CD4-positive, alpha-beta T cell treated with Interleukin-4 for 4 hours (primary cell): ENCODE results near the gene HIVEP1.

Experiments used
- DNase-seq: peaks from one replicate; pipeline ENCODE4 v3.0.0-alpha.2; 2020

The HIVEP1 gene

GRCh38 chr6:12051861-12052368 lies 39.8 kb downstream of the HIVEP1 start:
- peak; percentile 78 for DNase-seq

DNA sequence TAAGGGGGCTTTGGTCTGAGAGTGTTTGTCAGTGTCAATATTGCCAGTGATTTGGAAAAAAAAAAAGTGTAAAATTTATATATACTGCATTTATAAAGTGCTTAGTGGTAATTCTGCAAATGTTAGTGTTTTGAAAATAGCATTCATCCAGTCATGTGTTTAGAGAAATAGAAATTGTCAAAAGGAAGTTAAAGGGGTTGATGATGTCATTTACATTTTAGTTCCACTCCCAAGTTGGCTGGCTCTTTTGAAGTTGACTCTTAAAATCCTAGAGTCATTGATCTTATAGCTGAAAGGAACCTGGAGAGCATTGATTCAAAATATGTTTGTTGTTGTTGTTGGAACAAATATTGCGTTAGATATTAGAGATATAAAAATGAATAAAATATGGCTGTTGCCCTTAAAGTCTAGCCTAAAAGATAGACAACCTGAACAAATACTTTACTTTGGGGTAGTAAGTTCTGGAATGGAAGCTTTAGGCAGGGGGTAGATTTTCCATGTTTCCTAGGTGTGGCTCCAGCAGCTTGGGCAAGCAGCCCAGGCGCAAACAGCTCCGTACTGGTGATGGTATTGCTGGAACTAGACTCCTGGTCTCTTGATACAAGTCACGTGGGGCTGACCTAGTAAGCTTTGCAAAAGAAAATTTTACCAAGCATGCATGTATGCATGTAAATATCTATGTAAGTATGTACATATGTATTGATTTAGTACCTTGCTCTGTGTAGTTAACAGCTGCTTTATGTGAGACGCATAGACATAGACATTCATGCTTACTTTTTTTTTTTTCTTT lies 46.3 kb downstream of the HIVEP1 start:
- DNase-seq: no peak

GRCh38 chr6:12060780-12061609 lies 48.9 kb downstream of the HIVEP1 start:
- peak; percentile 78 for DNase-seq

- no peak for DNase-seq
These were observed 50.5 kb downstream of the HIVEP1 start for GRCh38 chr6:12062605-12063004.

DNA sequence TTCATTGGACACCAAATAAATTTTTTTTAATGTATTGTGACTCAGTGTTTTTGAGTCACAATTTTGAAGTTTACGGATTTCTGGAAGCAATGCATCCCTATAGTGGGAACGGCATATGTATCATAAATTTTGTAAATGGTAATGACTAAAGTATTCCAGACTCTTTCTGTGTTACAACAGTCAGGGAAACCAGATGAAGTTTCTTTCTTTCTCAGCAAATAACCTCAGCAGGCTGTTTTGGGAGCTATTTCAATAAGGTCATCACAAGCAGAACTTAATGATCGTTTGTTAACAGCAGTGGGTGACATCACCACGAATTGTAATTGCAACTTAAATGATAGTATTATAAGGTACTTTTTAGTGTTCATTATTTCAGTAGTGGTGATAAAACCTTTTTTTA lies 52.0 kb downstream of the HIVEP1 start:
- DNase-seq: no peak

DNA sequence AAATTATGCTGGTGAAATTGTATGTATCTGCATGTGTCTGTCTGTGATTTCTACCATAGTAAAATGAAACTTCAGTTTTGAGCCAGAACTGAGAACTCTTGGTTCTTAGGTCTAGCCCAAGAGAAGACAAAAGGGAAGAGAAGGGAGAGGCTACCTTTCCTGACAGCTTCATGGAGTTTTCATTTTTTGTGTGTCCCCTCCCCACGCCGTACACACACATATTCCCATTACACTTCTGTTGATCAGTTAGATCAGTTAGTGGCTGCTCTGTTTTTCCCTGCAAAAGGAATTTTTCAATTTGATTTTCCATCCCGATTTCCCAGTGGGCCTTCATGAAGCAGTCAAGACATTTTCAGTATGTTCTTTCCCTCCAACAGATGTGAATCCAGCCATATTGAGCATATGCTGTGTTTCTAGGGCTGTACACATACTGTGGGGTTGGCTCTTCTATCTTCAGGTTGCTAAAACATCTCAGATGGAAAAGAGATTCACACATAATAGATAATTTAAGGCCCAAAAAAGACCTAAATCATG lies 52.5 kb downstream of the HIVEP1 start:
- DNase-seq: no peak

GRCh38 chr6:12065321-12066140 lies 53.4 kb downstream of the HIVEP1 start:
- DNase-seq: no peak

DNA sequence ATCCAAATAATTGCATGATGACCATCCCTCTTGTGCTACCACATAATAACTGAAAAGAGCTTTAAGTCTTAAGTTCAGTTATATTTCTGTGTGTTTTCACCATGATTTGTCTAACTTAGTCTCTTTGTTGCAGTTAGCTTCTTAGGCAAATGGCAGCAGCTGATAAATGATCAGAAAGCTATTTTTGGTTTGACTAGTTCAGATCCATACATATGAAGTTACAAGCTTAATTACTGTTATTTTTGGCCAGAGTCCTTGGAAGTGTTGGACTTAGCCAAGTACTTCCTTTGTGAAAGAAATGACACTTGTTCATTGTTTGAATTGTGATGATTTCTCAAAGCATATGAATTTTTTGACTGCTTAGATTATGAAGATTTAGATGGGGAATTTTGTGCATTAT lies 54.2 kb downstream of the HIVEP1 start:
- DNase-seq: no peak

GRCh38 chr6:12068899-12069557 lies 56.9 kb downstream of the HIVEP1 start:
- no peak for DNase-seq

DNA sequence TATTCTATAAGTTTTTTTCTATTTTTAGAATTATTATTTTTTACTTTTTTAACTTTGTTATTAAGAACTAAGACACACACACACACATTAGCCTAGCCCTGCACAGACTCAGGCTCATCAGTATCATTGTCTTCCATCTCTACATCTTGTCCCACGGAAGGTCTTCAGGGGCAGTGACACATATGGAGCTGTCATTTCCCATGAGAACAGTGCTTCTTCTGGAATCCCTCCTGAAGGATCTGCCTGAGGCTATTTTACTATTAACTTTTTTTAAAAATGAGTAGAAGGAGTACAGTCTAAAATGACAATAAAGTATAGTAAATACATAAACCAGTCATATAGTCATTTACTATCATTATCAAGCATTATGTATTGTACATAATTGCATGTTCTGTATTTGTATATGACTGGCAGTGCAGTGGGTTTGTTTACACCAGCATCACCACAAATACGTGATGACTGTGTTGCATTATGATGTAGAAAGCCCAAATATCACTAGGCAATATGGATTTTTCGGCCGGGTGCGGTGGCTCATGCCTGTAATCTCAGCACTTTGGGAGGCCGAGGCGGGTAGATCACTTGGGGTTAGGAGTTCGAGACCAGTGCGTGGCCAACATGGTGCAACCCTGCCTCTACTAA lies 57.9 kb downstream of the HIVEP1 start:
- DNase-seq: no peak

GRCh38 chr6:12071064-12071615 lies 59.0 kb downstream of the HIVEP1 start:
- no peak for DNase-seq

GRCh38 chr6:12075067-12075563 lies 63.0 kb downstream of the HIVEP1 start:
- DNase-seq: no peak

DNA sequence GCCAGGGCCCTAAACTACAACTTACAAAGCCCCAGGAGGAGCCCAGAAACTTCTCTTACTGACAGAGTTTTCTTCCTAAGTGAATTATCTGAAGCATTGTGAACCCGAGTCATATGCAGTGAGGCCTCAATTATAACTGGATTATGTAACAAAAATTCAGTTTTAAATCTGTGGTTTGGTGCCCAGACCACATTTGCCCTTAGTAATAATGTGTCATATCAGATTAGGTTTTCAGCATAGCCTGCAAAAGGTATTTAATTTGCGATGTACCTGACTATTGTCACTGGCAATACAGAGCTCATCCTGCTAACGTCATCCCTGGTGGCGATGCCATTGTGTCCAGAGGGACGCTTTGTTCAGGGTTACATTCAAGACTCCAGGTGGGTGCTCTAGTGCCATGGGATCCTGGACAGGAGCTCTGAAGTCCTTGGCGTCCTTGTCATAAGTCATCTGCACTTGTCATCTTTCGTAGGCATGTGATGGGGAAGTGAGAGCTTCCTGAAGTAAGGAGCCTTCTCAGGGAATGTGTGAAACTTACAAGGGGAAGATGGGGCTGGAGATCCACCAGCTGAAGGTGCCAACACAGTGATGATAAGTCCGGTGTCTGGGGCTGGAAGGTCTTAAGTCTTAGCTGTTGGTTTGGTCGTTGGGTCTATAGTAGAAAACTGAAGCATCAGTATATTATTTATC lies 65.1 kb downstream of the HIVEP1 start:
- no peak for DNase-seq

- no peak for DNase-seq
These were observed 65.9 kb downstream of the HIVEP1 start for GRCh38 chr6:12078014-12078413.

- DNase-seq: no peak
These were observed 69.7 kb downstream of the HIVEP1 start for GRCh38 chr6:12081771-12082170.

- no peak for DNase-seq
These were observed 70.3 kb downstream of the HIVEP1 start for GRCh38 chr6:12082368-12082767.

GRCh38 chr6:12083302-12083701 lies 71.2 kb downstream of the HIVEP1 start:
- no peak for DNase-seq

- DNase-seq: no peak
These were observed 71.7 kb downstream of the HIVEP1 start for GRCh38 chr6:12083763-12084162.

- no peak for DNase-seq
These were observed 72.6 kb downstream of the HIVEP1 start for GRCh38 chr6:12084681-12085080.

DNA sequence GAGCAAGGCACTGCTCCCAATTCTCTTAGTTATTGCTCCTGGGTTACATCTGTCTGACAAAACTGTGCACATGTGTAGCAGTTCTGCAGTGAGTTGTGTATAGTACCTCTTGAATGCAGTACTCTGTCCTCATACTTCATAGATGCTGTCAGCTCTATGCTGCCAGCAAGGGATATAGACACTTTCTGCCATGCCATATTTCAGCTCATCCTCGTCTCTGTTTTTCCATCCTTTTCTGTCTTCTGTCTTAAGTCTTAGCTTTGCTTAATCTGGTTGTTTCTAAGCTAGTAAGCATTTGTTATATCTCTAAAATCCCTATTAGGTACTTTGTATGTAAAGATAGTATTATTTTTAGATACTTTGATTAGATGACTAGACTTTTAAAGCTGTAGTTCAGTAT lies 76.4 kb downstream of the HIVEP1 start:
- no peak for DNase-seq

DNA sequence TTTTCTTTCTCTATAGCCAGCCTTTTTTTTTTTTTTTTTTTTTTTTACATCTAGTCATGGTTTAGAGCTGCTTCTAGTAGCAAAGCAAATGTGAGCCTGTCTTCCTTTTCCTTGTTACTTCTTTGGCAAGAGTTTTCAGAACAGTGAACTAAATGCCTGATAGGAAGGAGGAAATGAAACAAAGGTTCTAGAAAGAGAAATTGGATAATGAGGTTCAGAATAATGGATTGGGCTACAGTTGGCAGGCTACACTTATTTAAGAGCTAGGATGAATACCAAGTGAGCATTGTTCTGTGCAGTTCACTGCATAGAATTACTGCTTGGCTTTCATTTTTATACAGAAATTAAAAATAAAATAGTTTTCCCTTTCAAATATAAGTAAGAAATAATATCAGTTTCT lies 78.6 kb downstream of the HIVEP1 start:
- DNase-seq: no peak
